ENCODE data around the gene FOXF2.

- TF ChIP-seq CTCF (conservative IDR thresholded peaks at IDR 0.05; ENCODE audit: low read depth, low read length) (no peak), EZH2 (IDR thresholded peaks at IDR 0.05; ENCODE audit: low read length, unreplicated experiment) (no peak), EZH2phosphoT487 (IDR thresholded peaks at IDR 0.05; ENCODE audit: borderline replicate concordance, low read length) (no peak)
Observed at GRCh38 chr6:1377526-1377925, 11.8 kb upstream of the FOXF2 start.
